OCI-LY7 (cell line): ENCODE data around the gene SIRT6. TPM values are rescaled to one million over a fixed set of nuclear protein-coding genes. Genes with fewer than 3 reads are reported as not detected.

Source experiments
- BruUV-seq: library from RNA; stranded (reverse); fragments of 400-500 nt; replicated peaks from 2 replicates; lab custom pipeline; 2021; lab: Mats Ljungman, UMichigan
- CTCF ChIA-PET: fragments of 300-600 bp; sonication (Branson Sonifier 250); formaldehyde crosslinking; loops from one replicate; lab custom pipeline; 2022; ENCODE audit warnings: antibody characterized with exemption; ENCODE audit not compliant: unreplicated experiment; lab: Charles Lee
- POLR2A ChIA-PET: fragments of 300-600 bp; sonication (Branson Sonifier 250); formaldehyde crosslinking; loops from one replicate; lab custom pipeline; 2022; ENCODE audit warnings: antibody characterized with exemption; lab: Charles Lee
- DNase-seq: peaks from one replicate; pipeline ENCODE4 v3.0.0-alpha.2; 2015; ENCODE audit warnings: low spot score
- H2AFZ ChIP-seq: fragments of 200-600 bp; sonication (generic), shearing (Covaris generic); 2 replicates; pipeline ENCODE4 v1.6.1; 2014; ENCODE audit warnings: mild to moderate bottlenecking, antibody characterized with exemption, low read length, moderate library complexity
- H3K27ac ChIP-seq: fragments of 200-600 bp; sonication (generic); 2 replicates; pipeline ENCODE4 v1.5.1; 2014; ENCODE audit warnings: mixed run types, low read depth, mild to moderate bottlenecking, moderate library complexity, low read length, inconsistent platforms; ENCODE audit not compliant: poor library complexity, severe bottlenecking
- H3K36me3 ChIP-seq: fragments of 200-600 bp; sonication (generic); 2 replicates; pipeline ENCODE4 v1.6.1; 2014; ENCODE audit warnings: mild to moderate bottlenecking, antibody characterized with exemption, low read length, moderate library complexity, mixed read lengths; ENCODE audit not compliant: insufficient read depth
- H3K4me1 ChIP-seq: fragments of 200-600 bp; sonication (generic); 2 replicates; pipeline ENCODE4 v1.5.1; 2014; ENCODE audit warnings: mild to moderate bottlenecking, low read length; ENCODE audit not compliant: insufficient read depth, poor library complexity, severe bottlenecking
- H3K4me2 ChIP-seq: fragments of 200-600 bp; sonication (generic); 2 replicates; pipeline ENCODE4 v1.6.1; 2014; ENCODE audit warnings: mild to moderate bottlenecking, low read length
- H3K4me3 ChIP-seq: fragments of 200-600 bp; sonication (generic); 2 replicates; pipeline ENCODE4 v1.5.1; 2014; ENCODE audit warnings: mild to moderate bottlenecking, low read depth, low read length; ENCODE audit not compliant: poor library complexity, severe bottlenecking
- H3K79me2 ChIP-seq: fragments of 200-600 bp; sonication (generic); 2 replicates; pipeline ENCODE4 v1.6.1; 2016; ENCODE audit warnings: low read depth, mild to moderate bottlenecking, low read length, moderate library complexity, mixed read lengths; ENCODE audit not compliant: insufficient read depth
- H3K9me2 ChIP-seq: fragments of 200-600 bp; sonication (generic); 2 replicates; pipeline ENCODE4 v1.6.1; 2016; ENCODE audit warnings: mild to moderate bottlenecking, low read length, mixed read lengths; ENCODE audit not compliant: insufficient read depth
- H3K9me3 ChIP-seq: fragments of 200-600 bp; sonication (generic); 2 replicates; pipeline ENCODE4 v1.6.1; 2014; ENCODE audit warnings: mild to moderate bottlenecking, mixed run types, low read length, mixed read lengths
- H4K20me1 ChIP-seq: fragments of 200-600 bp; sonication (generic); 2 replicates; pipeline ENCODE4 v1.6.1; 2014; ENCODE audit warnings: mild to moderate bottlenecking, antibody characterized with exemption, low read length, moderate library complexity, mixed read lengths; ENCODE audit not compliant: insufficient read depth
- EZH2phosphoT487 ChIP-seq: fragments of 200-600 bp; sonication (generic); IDR thresholded peaks from 2 replicates; pipeline ENCODE4 v1.6.1; 2018; ENCODE audit warnings: low read depth, borderline replicate concordance, mild to moderate bottlenecking, mixed run types, antibody characterized with exemption, low read length, moderate library complexity, mixed read lengths
- intact Hi-C: fragments of 100-400 bp; cut with micrococcal nuclease; formaldehyde crosslinking; loops from one replicate; pipeline ENCODE4 v1.10.0; 2022; ENCODE audit not compliant: unreplicated experiment
- small RNA-seq: library from RNA; depleted of rRNA; stranded (forward); fragments of <200 nt; gene quantifications from one replicate; pipeline ENCODE3, GENCODE V24; 2014
- total RNA-seq, 2 experiments: library from RNA; depleted of rRNA in 1 of 2; stranded (reverse); fragments of >200 nt in 1 of 2; shearing (Covaris generic) in 1 of 2; gene quantifications; 2 replicates each; pipeline ENCODE4 v1.2.3, GENCODE V29; 2014 to 2022
- TF ChIP-seq, protein P1 (sequence below): fragments of 200-600 bp; sonication (generic); conservative IDR thresholded peaks from 2 replicates; pipeline ENCODE4 v1.5.1; 2014; ENCODE audit warnings: mild to moderate bottlenecking, antibody characterized with exemption, low read length, moderate library complexity, mixed read lengths

The SIRT6 gene
- total RNA-seq, 2 experiments from 2014 or later = 31.7 to 46.2 TPM

DNA sequence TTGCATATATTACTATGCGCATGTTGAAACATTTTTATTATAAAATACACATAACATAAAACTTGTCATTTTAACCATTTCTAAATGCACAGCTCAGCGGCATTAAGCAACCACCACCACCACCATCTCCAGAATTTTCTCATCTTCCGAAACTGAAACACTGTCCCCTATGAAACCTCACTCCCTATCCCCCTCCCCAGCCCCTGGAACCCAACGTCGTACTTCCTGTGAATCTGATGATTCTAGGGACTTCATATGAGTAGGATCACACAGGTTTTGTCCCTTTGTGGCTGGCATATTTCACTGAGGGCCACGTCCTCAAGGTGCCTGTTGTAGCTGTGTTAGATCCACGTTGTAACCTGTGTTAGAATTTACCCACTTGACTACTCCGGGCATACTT lies 57.7 kb downstream of the SIRT6 start:
- POLR2A ChIA-PET = interaction anchor here (0.9 kb wide), 1 partner anchor 10 kb away, joined by 3 read pairs; no protein-coding TSS in a partner anchor
- H3K9me3 ChIP-seq = no peaks in the 10 kb centered on the region
- no peaks in the 10 kb centered on the region for H3K9me2 ChIP-seq
- no peaks in the 10 kb centered on the region for H4K20me1 ChIP-seq
- H3K27ac ChIP-seq = no peak overlapping the region
- peaks cover 15% of the 10 kb centered on the region for H3K4me1 ChIP-seq
- H3K4me2 ChIP-seq = peak overlapping the region; percentile 97
- peaks cover 13% of the 10 kb centered on the region for H3K79me2 ChIP-seq
- peak overlapping the region; percentile 94 for H2AFZ ChIP-seq
- peaks cover 11% of the 10 kb centered on the region; the same call in 1 of the 2 replicates for H3K36me3 ChIP-seq
- BruUV-seq = no TSS peak
- no peak for TF ChIP-seq EZH2phosphoT487
- TF ChIP-seq, protein P1, sequence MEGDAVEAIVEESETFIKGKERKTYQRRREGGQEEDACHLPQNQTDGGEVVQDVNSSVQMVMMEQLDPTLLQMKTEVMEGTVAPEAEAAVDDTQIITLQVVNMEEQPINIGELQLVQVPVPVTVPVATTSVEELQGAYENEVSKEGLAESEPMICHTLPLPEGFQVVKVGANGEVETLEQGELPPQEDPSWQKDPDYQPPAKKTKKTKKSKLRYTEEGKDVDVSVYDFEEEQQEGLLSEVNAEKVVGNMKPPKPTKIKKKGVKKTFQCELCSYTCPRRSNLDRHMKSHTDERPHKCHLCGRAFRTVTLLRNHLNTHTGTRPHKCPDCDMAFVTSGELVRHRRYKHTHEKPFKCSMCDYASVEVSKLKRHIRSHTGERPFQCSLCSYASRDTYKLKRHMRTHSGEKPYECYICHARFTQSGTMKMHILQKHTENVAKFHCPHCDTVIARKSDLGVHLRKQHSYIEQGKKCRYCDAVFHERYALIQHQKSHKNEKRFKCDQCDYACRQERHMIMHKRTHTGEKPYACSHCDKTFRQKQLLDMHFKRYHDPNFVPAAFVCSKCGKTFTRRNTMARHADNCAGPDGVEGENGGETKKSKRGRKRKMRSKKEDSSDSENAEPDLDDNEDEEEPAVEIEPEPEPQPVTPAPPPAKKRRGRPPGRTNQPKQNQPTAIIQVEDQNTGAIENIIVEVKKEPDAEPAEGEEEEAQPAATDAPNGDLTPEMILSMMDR = no peak
- CTCF ChIA-PET = no interaction called here
- DNase-seq = no peak
- intact Hi-C loops = loop anchor here (5.0 kb wide), 1 partner anchor 137 kb away; the partner anchor contains the start of gene EEF2
- peak overlapping the region; percentile 75 for H3K4me3 ChIP-seq

Small RNAs within 50 kb of the gene (small RNA-seq; reads per million reads assigned to genes)
- not detected for gene RF00017

Other genes starting within 250 kb of the SIRT6 start
- gene NMRK2, start 249.5 kb downstream of the SIRT6 start, total RNA-seq (2014; rRNA removed; shearing (Covaris generic)) = not detected in 2 replicates
- not detected in 2 replicates for gene NMRK2, start 249.5 kb downstream of the SIRT6 start, total RNA-seq (2022)
- 48.6 and 49.3 TPM in 2 replicates for gene DAPK3, start 211.5 kb downstream of the SIRT6 start, total RNA-seq (2014; rRNA removed; shearing (Covaris generic))
- 40.4 and 47.1 TPM in 2 replicates for gene DAPK3, start 211.5 kb downstream of the SIRT6 start, total RNA-seq (2022)
- gene EEF2, start 197.1 kb downstream of the SIRT6 start, total RNA-seq (2014; rRNA removed; shearing (Covaris generic)) = 1,633 and 1,634 TPM in 2 replicates
- gene EEF2, start 197.1 kb downstream of the SIRT6 start, total RNA-seq (2022) = 3,507 and 3,668 TPM in 2 replicates
- 25.3 and 31.5 TPM in 2 replicates for gene PIAS4, start 174.8 kb downstream of the SIRT6 start, total RNA-seq (2014; rRNA removed; shearing (Covaris generic))
- gene PIAS4, start 174.8 kb downstream of the SIRT6 start, total RNA-seq (2022) = 34.4 and 35.0 TPM in 2 replicates
- gene ZBTB7A, start 115.7 kb downstream of the SIRT6 start, total RNA-seq (2014; rRNA removed; shearing (Covaris generic)) = 13.1 and 17.2 TPM in 2 replicates
- gene ZBTB7A, start 115.7 kb downstream of the SIRT6 start, total RNA-seq (2022) = 29.3 and 31.2 TPM in 2 replicates
- gene MAP2K2, start 58.4 kb downstream of the SIRT6 start, total RNA-seq (2014; rRNA removed; shearing (Covaris generic)) = 84.7 and 105 TPM in 2 replicates
- gene MAP2K2, start 58.4 kb downstream of the SIRT6 start, total RNA-seq (2022) = 116 and 120 TPM in 2 replicates
- 0.08 and 0.09 TPM in 2 replicates for gene CREB3L3, start 28.9 kb downstream of the SIRT6 start, total RNA-seq (2014; rRNA removed; shearing (Covaris generic))
- not detected in 2 replicates for gene CREB3L3, start 28.9 kb downstream of the SIRT6 start, total RNA-seq (2022)
- gene ANKRD24, start 126 bp upstream of the SIRT6 start, total RNA-seq (2014; rRNA removed; shearing (Covaris generic)) = 1.7 and 2.8 TPM in 2 replicates
- gene ANKRD24, start 126 bp upstream of the SIRT6 start, total RNA-seq (2022) = 4.4 and 4.8 TPM in 2 replicates
- not detected in 2 replicates for gene EBI3, start 47.0 kb upstream of the SIRT6 start, total RNA-seq (2014; rRNA removed; shearing (Covaris generic))
- gene EBI3, start 47.0 kb upstream of the SIRT6 start, total RNA-seq (2022) = not detected in 2 replicates
- gene YJU2, start 64.5 kb upstream of the SIRT6 start, total RNA-seq (2014; rRNA removed; shearing (Covaris generic)) = 37.8 and 38.2 TPM in 2 replicates
- 31.6 and 35.0 TPM in 2 replicates for gene YJU2, start 64.5 kb upstream of the SIRT6 start, total RNA-seq (2022)
- not detected in 2 replicates for gene SHD, start 96.7 kb upstream of the SIRT6 start, total RNA-seq (2014; rRNA removed; shearing (Covaris generic))
- gene SHD, start 96.7 kb upstream of the SIRT6 start, total RNA-seq (2022) = not detected in 2 replicates
- 2.7 and 6.2 TPM in 2 replicates for gene TMIGD2, start 119.8 kb upstream of the SIRT6 start, total RNA-seq (2014; rRNA removed; shearing (Covaris generic))
- gene TMIGD2, start 119.8 kb upstream of the SIRT6 start, total RNA-seq (2022) = 0.44 and 0.59 TPM in 2 replicates
- 19.8 and 20.2 TPM in 2 replicates for gene FSD1, start 122.0 kb upstream of the SIRT6 start, total RNA-seq (2014; rRNA removed; shearing (Covaris generic))
- gene FSD1, start 122.0 kb upstream of the SIRT6 start, total RNA-seq (2022) = 21.9 and 23.2 TPM in 2 replicates
- 0.13 and 1.3 TPM in 2 replicates for gene STAP2, start 156.3 kb upstream of the SIRT6 start, total RNA-seq (2014; rRNA removed; shearing (Covaris generic))
- 0.57 and 1.2 TPM in 2 replicates for gene STAP2, start 156.3 kb upstream of the SIRT6 start, total RNA-seq (2022)
- 6.7 and 7.2 TPM in 2 replicates for gene MPND, start 161.0 kb upstream of the SIRT6 start, total RNA-seq (2014; rRNA removed; shearing (Covaris generic))
- 19.1 and 19.5 TPM in 2 replicates for gene MPND, start 161.0 kb upstream of the SIRT6 start, total RNA-seq (2022)
- gene SH3GL1, start 218.0 kb upstream of the SIRT6 start, total RNA-seq (2014; rRNA removed; shearing (Covaris generic)) = 24.3 and 33.2 TPM in 2 replicates
- gene SH3GL1, start 218.0 kb upstream of the SIRT6 start, total RNA-seq (2022) = 38.9 and 39.0 TPM in 2 replicates
- gene CHAF1A, start 220.1 kb upstream of the SIRT6 start, total RNA-seq (2014; rRNA removed; shearing (Covaris generic)) = 107 and 108 TPM in 2 replicates
- 119 and 128 TPM in 2 replicates for gene CHAF1A, start 220.1 kb upstream of the SIRT6 start, total RNA-seq (2022)